ENCODE data around the gene FAM20B.

FAM20B gene

DNA sequence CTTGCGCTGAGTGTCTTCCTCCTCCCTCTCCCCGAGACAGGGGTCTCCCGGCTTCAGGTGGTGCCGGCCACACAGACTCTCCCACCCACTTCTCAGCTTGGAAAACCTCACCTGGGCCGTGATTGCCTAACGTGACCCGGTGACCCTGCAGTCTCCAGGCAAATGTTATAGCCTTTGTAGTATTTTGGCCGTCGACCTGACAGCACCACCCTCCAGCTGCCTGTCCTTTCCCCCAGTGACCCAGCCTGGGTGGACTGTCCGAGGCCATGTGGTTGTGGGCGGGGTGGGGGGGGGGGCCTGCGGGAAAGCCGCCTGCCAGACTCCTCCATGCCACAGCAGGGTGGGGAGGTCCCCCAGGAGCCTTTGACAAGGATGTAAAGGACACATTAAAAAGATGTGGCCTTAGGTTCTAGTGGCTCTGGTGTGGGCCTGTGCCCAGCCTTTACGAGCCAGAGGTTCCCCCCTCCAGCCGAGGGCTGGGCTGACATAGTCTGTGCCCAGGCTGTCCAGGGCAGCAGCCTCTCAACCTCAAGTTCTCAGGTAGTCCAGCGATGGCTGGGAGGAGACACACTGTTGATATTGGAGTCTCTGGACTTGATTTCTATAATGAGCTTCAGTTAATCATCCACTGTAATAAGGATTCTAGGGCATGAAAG is 64.3 kb downstream of the FAM20B start:
- no peak for TF ChIP-seq FOXP2 (optimal IDR thresholded peaks at IDR 0.05; ENCODE audit: borderline replicate concordance, extremely low read depth, extremely low read length, insufficient read depth)
- no peak for TF ChIP-seq TAF1 (IDR thresholded peaks at IDR 0.05; ENCODE audit: borderline replicate concordance, insufficient read depth, low read length)

GRCh38 chr1:179090522-179090921 is 64.8 kb downstream of the FAM20B start:
- TF ChIP-seq FOXP2 (optimal IDR thresholded peaks at IDR 0.05; ENCODE audit: borderline replicate concordance, extremely low read depth, extremely low read length, insufficient read depth) (no peak), POLR2AphosphoS5 (IDR thresholded peaks at IDR 0.05; ENCODE audit: low read depth, low read length) (no peak), SIN3A (IDR thresholded peaks at IDR 0.05; ENCODE audit: borderline replicate concordance, insufficient read depth, low read length) (no peak), TAF1 (IDR thresholded peaks at IDR 0.05; ENCODE audit: borderline replicate concordance, insufficient read depth, low read length) (no peak), REST (IDR thresholded peaks at IDR 0.05; ENCODE audit: insufficient read depth in 1 of 2, low read depth in 2 of 2, low read length in 2 of 2) (no peak)

- TF ChIP-seq POLR2AphosphoS5 (IDR thresholded peaks at IDR 0.05; ENCODE audit: low read depth, low read length) (no peak), SIN3A (IDR thresholded peaks at IDR 0.05; ENCODE audit: borderline replicate concordance, insufficient read depth, low read length) (no peak), TAF1 (IDR thresholded peaks at IDR 0.05; ENCODE audit: borderline replicate concordance, insufficient read depth, low read length) (no peak), REST (IDR thresholded peaks at IDR 0.05; ENCODE audit: insufficient read depth in 1 of 2, low read depth in 2 of 2, low read length in 2 of 2) (no peak), FOXP2 (optimal IDR thresholded peaks at IDR 0.05; ENCODE audit: borderline replicate concordance, extremely low read depth, extremely low read length, insufficient read depth) (no peak)
Measured at GRCh38 chr1:179090923-179091322, 65.2 kb downstream of the FAM20B start.

DNA sequence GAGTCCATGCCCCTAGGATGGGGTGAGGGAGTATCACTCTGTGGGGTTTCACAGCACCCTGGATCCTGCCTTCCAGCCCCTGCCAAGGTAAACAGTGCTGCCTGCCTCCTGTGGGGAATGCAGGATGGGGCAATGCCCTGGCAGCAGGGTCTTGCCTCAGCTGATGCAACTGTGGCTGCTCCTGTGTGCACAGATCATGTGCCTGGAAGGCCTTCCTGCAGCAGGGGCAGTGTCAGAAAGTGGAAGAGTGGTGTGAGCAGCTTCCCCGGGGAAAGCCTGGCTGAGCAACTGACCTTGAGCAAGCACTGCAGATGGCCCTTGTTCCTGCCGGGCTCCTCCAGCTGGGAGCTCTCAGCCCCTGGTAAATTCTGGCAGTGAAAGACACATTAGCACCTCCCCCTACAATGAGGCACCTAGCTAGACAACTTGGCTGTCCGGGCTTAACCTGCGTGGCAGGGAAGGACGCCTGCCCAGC is 66.0 kb downstream of the FAM20B start:
- TF ChIP-seq REST (IDR thresholded peaks at IDR 0.05; ENCODE audit: insufficient read depth in 1 of 2, low read depth in 2 of 2, low read length in 2 of 2) (no peak), TAF1 (IDR thresholded peaks at IDR 0.05; ENCODE audit: borderline replicate concordance, insufficient read depth, low read length) (no peak), FOXP2 (optimal IDR thresholded peaks at IDR 0.05; ENCODE audit: borderline replicate concordance, extremely low read depth, extremely low read length, insufficient read depth) (no peak), POLR2AphosphoS5 (IDR thresholded peaks at IDR 0.05; ENCODE audit: low read depth, low read length) (no peak), SIN3A (IDR thresholded peaks at IDR 0.05; ENCODE audit: borderline replicate concordance, insufficient read depth, low read length) (no peak)

- TF ChIP-seq REST (IDR thresholded peaks at IDR 0.05; ENCODE audit: insufficient read depth in 1 of 2, low read depth in 2 of 2, low read length in 2 of 2): no peak
- no peak for TF ChIP-seq TAF1 (IDR thresholded peaks at IDR 0.05; ENCODE audit: borderline replicate concordance, insufficient read depth, low read length)
Measured at GRCh38 chr1:179092896-179093461, 67.3 kb downstream of the FAM20B start.
